ENCODE data around the gene OFD1. TPM values are rescaled to one million over a fixed set of nuclear protein-coding genes. Genes with fewer than 3 reads are reported as not detected.
A peak's percentile ranks its signal among the peaks of the same experiment; 100 is the strongest.

The OFD1 gene
- total and polyA plus RNA-seq, 2 of the 8 experiments (the other 6 are each of a cell fraction or from before 2014, with no cell fraction given): 8.0 to 23.4 TPM

DNA sequence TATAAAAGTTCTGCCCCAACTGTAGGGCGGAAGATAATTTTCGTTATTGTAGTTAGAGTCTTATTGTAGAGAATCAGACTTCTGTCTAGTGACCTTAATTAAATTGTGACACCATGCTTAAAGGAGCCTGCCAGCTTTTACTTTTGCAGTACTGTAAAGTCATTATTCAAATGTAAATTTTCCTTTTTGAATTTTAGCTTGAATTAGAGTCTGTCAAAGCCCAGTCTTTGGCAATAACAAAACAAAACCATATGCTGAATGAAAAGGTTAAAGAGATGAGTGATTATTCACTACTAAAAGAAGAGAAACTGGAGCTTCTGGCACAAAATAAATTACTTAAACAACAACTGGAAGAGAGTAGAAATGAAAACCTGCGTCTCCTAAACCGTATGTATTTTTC lies 21.8 kb downstream of the OFD1 start:
- H2AK5ac ChIP-seq (ENCODE audit: low read depth, low read length): no peak overlapping the region
- FAIRE-seq (peak; percentile 88), DNase-seq (ENCODE audit: low read depth in 1 of 2, low spot score in 2 of 2) (no peak)
- H3K56ac ChIP-seq (replicated peaks; ENCODE audit: insufficient read length, low read depth, low read length): no peak overlapping the region
- H3K4me3 ChIP-seq (ENCODE audit: extremely low read depth in 1 of 4, insufficient read depth in 2 of 4, low read depth in 3 of 4, low read length in 4 of 4): no peak overlapping the region
- POLR2A ChIA-PET (ENCODE audit: partially characterized antibody): interaction anchor here (0.6 kb wide), 1 partner anchor 195 kb away, joined by 3 read pairs; no protein-coding TSS in a partner anchor
- CTCF ChIA-PET (ENCODE audit: partially characterized antibody): interaction anchor here (1.4 to 1.7 kb wide), 2 partner anchors 10 to 59 kb away, joined by 3 to 8 read pairs; no protein-coding TSS in a partner anchor
- H3K14ac ChIP-seq (ENCODE audit: insufficient read length): no peak overlapping the region
- peaks cover 0 to 11% (median 3%) of the 10 kb centered on the region in 4 experiments; a peak in 3 of 7 replicates for H3K4me1 ChIP-seq (replicated peaks in 1 of 4; ENCODE audit: control insufficient read depth in 3 of 4, insufficient read depth in 4 of 4, low read length in 3 of 4)
- H4K91ac ChIP-seq (replicated peaks; ENCODE audit: insufficient read length, low read length): no peak overlapping the region
- H2BK120ac ChIP-seq (replicated peaks; ENCODE audit: low read depth, low read length): no peak overlapping the region
- no peak overlapping the region for H2BK5ac ChIP-seq (ENCODE audit: low read depth, low read length)
- H4K5ac ChIP-seq (ENCODE audit: insufficient read length, low read depth, low read length): no peak overlapping the region
- no peak overlapping the region for H2BK15ac ChIP-seq (ENCODE audit: low read length)
- no peak overlapping the region for H3K18ac ChIP-seq (ENCODE audit: extremely low read depth, low read length)
- 85% methylated on average over 4 of the region's 4 CpGs; no CpG with 5 or more reads in 1 of the 2 experiments for WGBS, 2 experiments (ENCODE audit: extremely low coverage in 1 of 2, insufficient coverage in 1 of 2, insufficient read length in 1 of 2, insufficient replicate concordance in 2 of 2, low coverage in 1 of 2, low lambda C conversion rate in 2 of 2, missing lambda C conversion rate in 1 of 2)
- no peak overlapping the region for H3K23ac ChIP-seq (ENCODE audit: insufficient read length)
- no peaks in the 10 kb centered on the region for H3K79me1 ChIP-seq (ENCODE audit: low read depth, low read length)
- H3K36me3 ChIP-seq (ENCODE audit: control insufficient read depth in 2 of 4, insufficient read depth in 4 of 4, low read length in 3 of 4): peaks cover 0 to 67% (median 13%) of the 10 kb centered on the region in 4 experiments; a peak in 7 of 8 replicates
- H3K79me2 ChIP-seq (ENCODE audit: control insufficient read depth in 1 of 2, insufficient read depth in 2 of 2, low read length in 2 of 2): no peaks in the 10 kb centered on the region
- H3K23me2 ChIP-seq (ENCODE audit: low read depth, low read length): no peaks in the 10 kb centered on the region
- no peak overlapping the region for H2BK12ac ChIP-seq (ENCODE audit: low read depth, low read length)
- no peak overlapping the region for H3K4ac ChIP-seq (replicated peaks; ENCODE audit: insufficient read length, low read depth, low read length)
- no peak overlapping the region for H3K4me2 ChIP-seq (ENCODE audit: insufficient read depth in 1 of 2, low read depth in 2 of 2, low read length in 2 of 2)
- no peak overlapping the region for H3K9ac ChIP-seq (replicated peaks in 1 of 4; ENCODE audit: extremely low read depth in 1 of 4, low read depth in 3 of 4, low read length in 3 of 4)
- no peak overlapping the region for H2BK20ac ChIP-seq (ENCODE audit: low read length)
- H3K27ac ChIP-seq (ENCODE audit: low read depth, low read length): no peak overlapping the region
- H2AFZ ChIP-seq (ENCODE audit: low read length): no peak overlapping the region
- no peak overlapping the region for H4K8ac ChIP-seq (ENCODE audit: extremely low read depth, insufficient read depth, low read length)
- H3K9me3 ChIP-seq (ENCODE audit: insufficient read depth in 2 of 2, low read depth in 1 of 2, low read length in 1 of 2): no peaks in the 10 kb centered on the region
- H4K20me1 ChIP-seq (replicated peaks in 1 of 2; ENCODE audit: control insufficient read depth in 1 of 2, insufficient read depth in 2 of 2, low read length in 2 of 2): no peaks in the 10 kb centered on the region
- no peaks in the 10 kb centered on the region for H3K27me3 ChIP-seq (replicated peaks in 1 of 4; ENCODE audit: control insufficient read depth in 3 of 4, extremely low read depth in 1 of 4, insufficient read depth in 3 of 4, low read length in 3 of 4)
- no peak for TF ChIP-seq CREB1 (IDR thresholded peaks at IDR 0.05)
- TF ChIP-seq CBX8 (IDR thresholded peaks at IDR 0.05; ENCODE audit: borderline replicate concordance, low read depth, low read length): no peak

Data from H1 (cell line).